AG04450 (cell line): ENCODE results near the gene RAB11A. TPM values are rescaled to one million over a fixed set of nuclear protein-coding genes. Genes with fewer than 3 reads are reported as not detected.

ENCODE experiments used
- CTCF ChIA-PET: fragments of 300-600, 350-600 bp; formaldehyde crosslinking; extraction: SDS; loops from one replicate; lab custom pipeline; 2022; ENCODE audit warnings: antibody characterized with exemption, inconsistent platforms; lab: Charles Lee
- POLR2A ChIA-PET: fragments of 350-600 bp; formaldehyde crosslinking; extraction: SDS; loops from one replicate; lab custom pipeline; 2021; ENCODE audit warnings: antibody characterized with exemption, inconsistent platforms; lab: Yijun Ruan, JAX
- DNase-seq: peaks from one replicate; pipeline ENCODE4 v3.0.0-alpha.2; 2011; ENCODE audit warnings: low read depth, low spot score
- H3K27ac ChIP-seq: one replicate; pipeline ENCODE4 v1.5.1; 2012; ENCODE audit warnings: low read depth, low read length, control low read depth
- H3K27me3 ChIP-seq: one replicate; pipeline ENCODE4 v1.6.0; 2012; ENCODE audit warnings: low read length; ENCODE audit not compliant: control insufficient read depth, insufficient read depth
- H3K4me3 ChIP-seq: 2 replicates; pipeline ENCODE4 v1.5.1; 2011; ENCODE audit warnings: mild to moderate bottlenecking, low read depth, low read length, control low read depth
- H3K9me3 ChIP-seq: 2 replicates; pipeline ENCODE4 v1.5.1; 2012; ENCODE audit warnings: low read length; ENCODE audit not compliant: control insufficient read depth, insufficient read depth
- CTCF ChIP-seq: IDR thresholded peaks from 2 replicates; pipeline ENCODE4 v1.5.1; 2011; ENCODE audit warnings: low read depth, low read length, control low read depth, inconsistent platforms
- polyA plus RNA-seq: library from polyadenylated mRNA; depleted of rRNA; stranded (reverse); fragments of >200 nt; gene quantifications from 2 replicates; pipeline ENCODE4 v1.2.3, GENCODE V29; 2011

Gene RAB11A
- polyA plus RNA-seq, 1 experiment, result 399 TPM

- Histone ChIP-seq H3K27me3 (no peaks in the 10 kb centered on the region), H3K27ac (no peak overlapping the region), H3K4me3 (no peak overlapping the region), H3K9me3 (peaks cover 8% of the 10 kb centered on the region)
- ChIA-PET POLR2A (no interaction called here), CTCF (no interaction called here)
- no peak for DNase-seq
- no peak for TF ChIP-seq CTCF
Observed at GRCh38 chr15:65873256-65873655, 4.0 kb downstream of the RAB11A start.

GRCh38 chr15:65875458-65875857 is 6.2 kb downstream of the RAB11A start:
- DNase-seq, result no peak
- no peak overlapping the region for H3K4me3 ChIP-seq
- H3K27ac ChIP-seq, result no peak overlapping the region
- ChIA-PET POLR2A (interaction anchor here (0.9 kb wide), 1 partner anchor 571 kb away, joined by 3 read pairs; the partner anchor contains the start of gene RNU5B-1), CTCF (interaction anchor here (0.6 kb wide), 1 partner anchor 19 kb away, joined by 4 read pairs; no protein-coding TSS in a partner anchor)
- peaks cover 8% of the 10 kb centered on the region for H3K9me3 ChIP-seq
- no peaks in the 10 kb centered on the region for H3K27me3 ChIP-seq
- TF ChIP-seq CTCF, result no peak

- ChIA-PET CTCF (interaction anchor here (1.7 kb wide), 1 partner anchor 239 kb away, joined by 7 read pairs; no protein-coding TSS in a partner anchor), POLR2A (interaction anchor here (1.2 kb wide), 1 partner anchor 8 kb away, joined by 4 read pairs; the partner anchor contains the start of gene RAB11A)
- Histone ChIP-seq H3K9me3 (no peaks in the 10 kb centered on the region), H3K27ac (no peak overlapping the region), H3K4me3 (no peak overlapping the region), H3K27me3 (no peaks in the 10 kb centered on the region)
- TF ChIP-seq CTCF, result no peak
- no peak for DNase-seq
Observed at GRCh38 chr15:65877749-65878148, 8.5 kb downstream of the RAB11A start.

GRCh38 chr15:65881766-65882434 is 12.6 kb downstream of the RAB11A start:
- ChIA-PET POLR2A (interaction anchor here (0.6 kb wide), 2 partner anchors 245 to 365 kb away, joined by 3 to 8 read pairs; no protein-coding TSS in a partner anchor), CTCF (interaction anchor here (1.1 to 1.2 kb wide), 2 partner anchors 12 to 58 kb away, joined by 4 to 6 read pairs; no protein-coding TSS in a partner anchor)
- no peaks in the 10 kb centered on the region for H3K9me3 ChIP-seq

More at GRCh38 chr15:65881766-65882434, 12.6 kb downstream of the RAB11A start:
- Histone ChIP-seq H3K27ac (no peak overlapping the region), H3K4me3 (no peak overlapping the region), H3K27me3 (no peaks in the 10 kb centered on the region)
- TF ChIP-seq CTCF, result no peak
- DNase-seq, result no peak
